ENCODE data around the gene AGAP3. TPM values are rescaled to one million over a fixed set of nuclear protein-coding genes. Genes with fewer than 3 reads are reported as not detected.

The AGAP3 gene
- total RNA-seq, 2 donors from 2014 or later, result 80.3 to 112 TPM

DNA sequence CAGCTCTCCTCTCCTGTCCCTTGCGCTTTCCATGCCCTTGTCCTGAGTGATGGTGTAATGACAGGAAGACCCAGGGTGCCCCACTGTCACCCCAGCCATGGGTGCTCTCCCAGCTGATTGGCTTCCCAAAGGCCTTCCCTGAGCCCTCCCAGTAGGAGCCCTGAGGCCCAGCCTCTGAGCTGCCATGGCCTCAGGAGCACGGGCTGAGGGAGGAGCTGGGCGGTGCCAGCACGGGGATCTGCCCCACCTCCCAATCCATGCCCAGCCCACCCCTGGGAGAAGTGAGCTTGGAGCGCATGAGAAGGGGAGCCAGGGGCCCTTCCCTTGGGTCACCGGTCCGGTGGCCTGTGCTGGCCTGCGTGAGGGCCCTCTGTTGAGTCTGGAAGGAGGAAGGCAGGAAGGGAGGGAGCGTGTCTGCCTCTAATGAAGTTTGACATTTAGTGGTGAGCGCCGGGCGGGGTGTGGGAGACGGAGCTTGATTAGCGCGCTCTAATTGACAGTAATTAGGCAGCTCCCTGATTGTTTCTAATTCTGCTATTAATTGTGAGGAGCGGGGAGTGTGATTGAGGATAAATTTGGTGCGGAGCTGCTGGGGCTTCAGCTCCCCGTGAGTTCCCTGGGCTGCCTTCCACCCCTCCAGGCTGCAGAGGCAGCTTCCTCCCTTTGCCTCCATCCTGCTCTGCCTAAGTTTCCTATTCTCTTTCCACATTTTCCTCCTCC is 53.0 kb downstream of the AGAP3 start:
- DNase-seq (ENCODE audit: low spot score), result no peak
- no peaks in the 10 kb centered on the region for H3K4me1 ChIP-seq (replicated peaks)
- intact Hi-C loops (cut with DNase I), result no loop called here
- H3K4me3 ChIP-seq, result no peak overlapping the region
- H3K9me3 ChIP-seq, result no peaks in the 10 kb centered on the region
- WGBS, result 86% methylated on average over 18 of the region's 18 CpGs
- H3K27me3 ChIP-seq (replicated peaks; ENCODE audit: insufficient read depth), result no peaks in the 10 kb centered on the region
- H3K36me3 ChIP-seq, result peaks cover 9 to 43% of the 10 kb centered on the region in 2 donors
- no peak for TF ChIP-seq POLR2AphosphoS5 (IDR thresholded peaks at IDR 0.05)
- TF ChIP-seq, protein P1, sequence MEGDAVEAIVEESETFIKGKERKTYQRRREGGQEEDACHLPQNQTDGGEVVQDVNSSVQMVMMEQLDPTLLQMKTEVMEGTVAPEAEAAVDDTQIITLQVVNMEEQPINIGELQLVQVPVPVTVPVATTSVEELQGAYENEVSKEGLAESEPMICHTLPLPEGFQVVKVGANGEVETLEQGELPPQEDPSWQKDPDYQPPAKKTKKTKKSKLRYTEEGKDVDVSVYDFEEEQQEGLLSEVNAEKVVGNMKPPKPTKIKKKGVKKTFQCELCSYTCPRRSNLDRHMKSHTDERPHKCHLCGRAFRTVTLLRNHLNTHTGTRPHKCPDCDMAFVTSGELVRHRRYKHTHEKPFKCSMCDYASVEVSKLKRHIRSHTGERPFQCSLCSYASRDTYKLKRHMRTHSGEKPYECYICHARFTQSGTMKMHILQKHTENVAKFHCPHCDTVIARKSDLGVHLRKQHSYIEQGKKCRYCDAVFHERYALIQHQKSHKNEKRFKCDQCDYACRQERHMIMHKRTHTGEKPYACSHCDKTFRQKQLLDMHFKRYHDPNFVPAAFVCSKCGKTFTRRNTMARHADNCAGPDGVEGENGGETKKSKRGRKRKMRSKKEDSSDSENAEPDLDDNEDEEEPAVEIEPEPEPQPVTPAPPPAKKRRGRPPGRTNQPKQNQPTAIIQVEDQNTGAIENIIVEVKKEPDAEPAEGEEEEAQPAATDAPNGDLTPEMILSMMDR (IDR thresholded peaks at IDR 0.05), result no peak
- no peak for TF ChIP-seq POLR2A (IDR thresholded peaks at IDR 0.05)
- H3K27ac ChIP-seq, result no peak overlapping the region

DNA sequence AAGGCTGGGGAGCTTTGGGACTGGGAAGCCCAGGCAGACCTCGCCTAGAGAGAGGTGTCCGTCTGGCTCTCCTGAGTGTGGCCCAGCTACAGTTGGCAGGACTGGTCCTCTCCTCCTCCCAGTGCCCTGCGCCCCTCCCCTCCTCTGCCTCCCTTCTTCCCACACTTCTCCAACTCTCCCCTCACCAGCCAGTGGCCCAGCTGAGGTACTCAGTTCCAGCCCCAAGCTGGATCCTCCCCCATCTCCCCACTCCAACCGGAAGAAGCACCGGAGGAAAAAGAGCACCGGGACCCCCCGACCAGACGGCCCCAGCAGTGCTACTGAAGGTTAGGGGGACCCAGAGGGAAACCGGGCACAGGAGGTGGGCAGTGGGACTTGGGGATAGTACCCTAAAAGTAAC is 53.5 kb downstream of the AGAP3 start:
- Histone ChIP-seq H3K9me3 (no peaks in the 10 kb centered on the region), H3K27ac (no peak overlapping the region), H3K36me3 (peaks cover 9 to 38% of the 10 kb centered on the region in 2 donors), H3K4me3 (no peak overlapping the region), H3K4me1 (replicated peaks) (no peaks in the 10 kb centered on the region), H3K27me3 (replicated peaks; ENCODE audit: insufficient read depth) (no peaks in the 10 kb centered on the region)
- 85% methylated on average over 9 of the region's 9 CpGs for WGBS
- intact Hi-C loops (cut with DNase I), result no loop called here
- DNase-seq (ENCODE audit: low spot score), result no peak
- TF ChIP-seq POLR2AphosphoS5 (IDR thresholded peaks at IDR 0.05) (no peak), POLR2A (IDR thresholded peaks at IDR 0.05) (no peak)
- TF ChIP-seq, protein P1 (IDR thresholded peaks at IDR 0.05), result no peak

DNA sequence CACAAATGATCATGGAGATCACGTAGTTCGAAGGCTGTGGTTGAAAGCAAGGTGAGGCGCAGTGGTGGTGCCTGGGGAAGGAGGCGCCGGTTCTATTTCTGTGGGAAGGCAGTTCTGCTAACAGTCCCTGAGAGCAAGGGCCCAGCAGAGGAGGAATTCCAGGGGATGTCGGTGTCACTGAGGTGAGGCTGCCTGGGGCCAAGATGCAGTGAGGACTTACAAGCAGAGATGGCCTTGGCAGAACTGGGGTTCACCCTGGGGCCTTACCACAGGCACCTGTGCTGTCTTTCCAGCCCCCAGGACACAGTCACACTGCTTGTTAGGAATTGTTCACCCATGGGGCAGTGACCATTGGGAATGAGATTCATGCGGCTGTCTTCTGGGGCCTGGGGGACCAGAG is 54.6 kb downstream of the AGAP3 start:
- H3K27me3 ChIP-seq (replicated peaks; ENCODE audit: insufficient read depth), result no peaks in the 10 kb centered on the region
- peaks cover 4 to 28% of the 10 kb centered on the region in 2 donors for H3K36me3 ChIP-seq
- H3K9me3 ChIP-seq, result no peaks in the 10 kb centered on the region
- H3K4me3 ChIP-seq, result no peak overlapping the region
- intact Hi-C loops (cut with DNase I), result no loop called here
- H3K27ac ChIP-seq, result no peak overlapping the region
- H3K4me1 ChIP-seq (replicated peaks), result no peaks in the 10 kb centered on the region
- TF ChIP-seq, protein P1 (IDR thresholded peaks at IDR 0.05), result no peak
- TF ChIP-seq POLR2AphosphoS5 (IDR thresholded peaks at IDR 0.05), result no peak
- TF ChIP-seq POLR2A (IDR thresholded peaks at IDR 0.05), result no peak
- 95% methylated on average over 7 of the region's 7 CpGs for WGBS
- no peak for DNase-seq (ENCODE audit: low spot score)

DNA sequence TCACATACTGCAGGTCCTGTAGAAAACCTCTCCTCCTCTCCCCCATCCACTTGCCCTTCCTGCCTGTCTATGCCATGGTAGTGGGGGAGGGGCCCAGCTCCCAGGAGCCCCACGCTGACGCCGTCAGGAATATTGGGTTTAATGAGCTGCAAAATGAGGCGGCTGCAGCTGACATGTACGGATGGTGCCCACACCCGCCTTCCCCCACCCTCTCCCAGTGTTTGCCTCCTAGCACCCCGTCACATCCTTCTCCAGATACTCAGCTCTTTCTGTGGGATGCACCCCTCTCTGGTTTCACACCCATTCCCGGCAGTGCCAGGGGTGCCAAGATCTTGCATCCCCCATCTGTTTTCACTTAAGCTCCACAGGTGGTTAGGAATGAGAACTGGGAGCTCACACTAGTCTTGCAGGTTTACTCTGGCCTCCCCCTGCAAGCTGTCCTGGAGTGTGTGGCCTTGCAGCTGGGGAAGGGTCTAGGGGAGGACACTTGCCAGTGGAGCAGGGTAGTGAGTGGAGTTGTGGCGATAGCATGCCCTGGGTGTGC is 55.1 kb downstream of the AGAP3 start:
- no peaks in the 10 kb centered on the region for H3K4me1 ChIP-seq (replicated peaks)
- intact Hi-C loops (cut with DNase I), result no loop called here
- no peak overlapping the region for H3K27ac ChIP-seq
- no peaks in the 10 kb centered on the region for H3K9me3 ChIP-seq
- no peaks in the 10 kb centered on the region for H3K27me3 ChIP-seq (replicated peaks; ENCODE audit: insufficient read depth)
- no peak for DNase-seq (ENCODE audit: low spot score)
- H3K36me3 ChIP-seq, result peaks cover 0 to 22% of the 10 kb centered on the region in 2 donors
- H3K4me3 ChIP-seq, result no peak overlapping the region
- 77% methylated on average over 9 of the region's 9 CpGs for WGBS
- TF ChIP-seq, protein P1 (IDR thresholded peaks at IDR 0.05), result no peak
- no peak for TF ChIP-seq POLR2A (IDR thresholded peaks at IDR 0.05)
- TF ChIP-seq POLR2AphosphoS5 (IDR thresholded peaks at IDR 0.05), result no peak

All from prostate gland (tissue), 2 donors.